Measurements from ENCODE around the gene MAPK8IP2.

DNA sequence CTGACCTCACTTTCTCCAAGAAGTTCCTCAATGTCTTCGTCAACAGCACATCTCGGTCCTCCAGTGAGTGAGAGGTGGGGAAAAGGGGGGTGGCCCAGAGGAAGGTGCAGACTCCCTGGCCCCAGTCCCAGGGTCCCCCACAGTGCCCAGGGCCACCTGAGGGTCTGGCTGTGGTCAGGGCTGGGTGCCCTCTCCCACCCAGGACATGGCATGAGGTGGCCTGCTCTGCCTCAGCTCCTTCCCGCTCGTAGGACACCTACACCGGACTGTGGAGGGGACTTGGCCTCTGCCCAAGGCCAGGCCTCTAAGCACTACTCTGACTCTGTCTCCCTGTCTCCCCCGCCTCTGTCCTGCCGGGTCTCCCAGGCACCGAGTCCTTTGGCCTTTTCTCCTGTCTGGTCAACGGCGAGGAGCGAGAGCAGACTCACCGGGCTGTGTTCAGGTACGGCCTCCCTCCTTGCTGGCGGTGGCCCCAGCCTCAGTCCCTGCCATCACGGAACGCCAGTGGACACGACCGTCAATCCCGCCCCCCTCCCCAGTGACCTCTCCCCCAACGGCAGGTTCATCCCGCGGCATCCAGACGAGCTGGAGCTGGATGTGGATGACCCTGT, 4.5 kb downstream of the MAPK8IP2 start:
- TF ChIP-seq ZNF623 (tag by site-specific recombination; IDR thresholded peaks at IDR 0.05) (no peak), ZNF175 (tag by site-specific recombination; IDR thresholded peaks at IDR 0.05) (no peak), ZNF302 (tag by site-specific recombination; IDR thresholded peaks at IDR 0.05; ENCODE audit: low read depth) (no peak)
- TF ChIP-seq, protein P1, sequence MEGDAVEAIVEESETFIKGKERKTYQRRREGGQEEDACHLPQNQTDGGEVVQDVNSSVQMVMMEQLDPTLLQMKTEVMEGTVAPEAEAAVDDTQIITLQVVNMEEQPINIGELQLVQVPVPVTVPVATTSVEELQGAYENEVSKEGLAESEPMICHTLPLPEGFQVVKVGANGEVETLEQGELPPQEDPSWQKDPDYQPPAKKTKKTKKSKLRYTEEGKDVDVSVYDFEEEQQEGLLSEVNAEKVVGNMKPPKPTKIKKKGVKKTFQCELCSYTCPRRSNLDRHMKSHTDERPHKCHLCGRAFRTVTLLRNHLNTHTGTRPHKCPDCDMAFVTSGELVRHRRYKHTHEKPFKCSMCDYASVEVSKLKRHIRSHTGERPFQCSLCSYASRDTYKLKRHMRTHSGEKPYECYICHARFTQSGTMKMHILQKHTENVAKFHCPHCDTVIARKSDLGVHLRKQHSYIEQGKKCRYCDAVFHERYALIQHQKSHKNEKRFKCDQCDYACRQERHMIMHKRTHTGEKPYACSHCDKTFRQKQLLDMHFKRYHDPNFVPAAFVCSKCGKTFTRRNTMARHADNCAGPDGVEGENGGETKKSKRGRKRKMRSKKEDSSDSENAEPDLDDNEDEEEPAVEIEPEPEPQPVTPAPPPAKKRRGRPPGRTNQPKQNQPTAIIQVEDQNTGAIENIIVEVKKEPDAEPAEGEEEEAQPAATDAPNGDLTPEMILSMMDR (tag by site-specific recombination; IDR thresholded peaks at IDR 0.05), result no peak
